Stimulated activated CD4-positive, alpha-beta T cell treated with anti-CD3 and anti-CD28 coated beads, Interleukin-1b, Interleukin-23, amount 100 ng/mL, for 1 hour (primary cell): ENCODE data around the gene GGPS1.
"Not testable (repeated sequence)": the region's sequence is repeated elsewhere in the genome, so short reads cannot be mapped to it uniquely, and the experiment has no call there.

Source experiments
- DNase-seq, 2 donors: peaks; one replicate each; pipeline ENCODE4 v3.0.0-alpha.2; 2020; ENCODE audit warnings: low read depth in 2 of 2

GGPS1 gene

GRCh38 chr1:235304549-235305451 lies 23.6 kb upstream of the GGPS1 start:
- peak in 1 of 2 donors; percentile 4 for DNase-seq

GRCh38 chr1:235307158-235308124 lies 20.9 kb upstream of the GGPS1 start:
- DNase-seq = no peak

GRCh38 chr1:235309206-235309605 lies 19.2 kb upstream of the GGPS1 start:
- not testable (repeated sequence) for DNase-seq

GRCh38 chr1:235313262-235313661 lies 15.1 kb upstream of the GGPS1 start:
- DNase-seq = no peak

- no peak for DNase-seq
Observed at GRCh38 chr1:235313931-235314678, 14.3 kb upstream of the GGPS1 start.

GRCh38 chr1:235315173-235315572 lies 13.2 kb upstream of the GGPS1 start:
- no peak for DNase-seq

GRCh38 chr1:235315735-235316134 lies 12.6 kb upstream of the GGPS1 start:
- no peak for DNase-seq

GRCh38 chr1:235317168-235317567 lies 11.2 kb upstream of the GGPS1 start:
- no peak for DNase-seq

- no peak for DNase-seq
Observed at GRCh38 chr1:235319255-235319654, 9.1 kb upstream of the GGPS1 start.

GRCh38 chr1:235320521-235321179 lies 7.7 kb upstream of the GGPS1 start:
- no peak for DNase-seq

GRCh38 chr1:235324296-235324695 lies 4.1 kb upstream of the GGPS1 start:
- no peak for DNase-seq

GRCh38 chr1:235325139-235325538 lies 3.2 kb upstream of the GGPS1 start:
- DNase-seq = no peak

GRCh38 chr1:235325854-235326253 lies 2.5 kb upstream of the GGPS1 start:
- no peak for DNase-seq

- peak; percentile 9 to 35 for DNase-seq
Observed at GRCh38 chr1:235326719-235327558, 1.4 kb upstream of the GGPS1 start.

- DNase-seq = no peak
Observed at GRCh38 chr1:235327559-235328270, 655 bp upstream of the GGPS1 start, which contains the start of gene ARID4B. ARID4B (minus strand) TSS chr1:235328179; CDS start chr1:235326919, 1,260 bp downstream.

GRCh38 chr1:235329139-235329902 lies 951 bp downstream of the GGPS1 start:
- DNase-seq = peak in 1 of 2 donors; percentile 3

- DNase-seq = no peak
Observed at GRCh38 chr1:235330918-235331285, 2.5 kb downstream of the GGPS1 start.

GRCh38 chr1:235331401-235331800 lies 3.0 kb downstream of the GGPS1 start:
- DNase-seq = no peak

GRCh38 chr1:235336903-235337302 lies 8.5 kb downstream of the GGPS1 start:
- DNase-seq = no peak
